H9 (cell line): ENCODE results near the gene EML3. TPM values are rescaled to one million over a fixed set of nuclear protein-coding genes. Genes with fewer than 3 reads are reported as not detected.
"Not testable (repeated sequence)": the region's sequence is repeated elsewhere in the genome, so short reads cannot be mapped to it uniquely, and the experiment has no call there.

Experiments used
- DNase-seq: peaks from one replicate; pipeline ENCODE4 v3.0.0-alpha.2; 2017
- H2AFZ ChIP-seq: one replicate; pipeline ENCODE4 v1.6.1; 2013; ENCODE audit warnings: mild to moderate bottlenecking, low read length, control low read depth, moderate library complexity
- H2AK5ac ChIP-seq: 2 replicates; pipeline ENCODE4 v1.6.1; 2013; ENCODE audit warnings: low read length, control low read depth, mixed read lengths; ENCODE audit not compliant: insufficient read length
- H2BK120ac ChIP-seq: one replicate; pipeline ENCODE4 v1.6.1; 2013; ENCODE audit warnings: low read depth, mild to moderate bottlenecking, low read length, control low read depth, inconsistent platforms; ENCODE audit not compliant: poor library complexity, severe bottlenecking
- H2BK12ac ChIP-seq: 2 replicates; pipeline ENCODE4 v1.6.1; 2013; ENCODE audit warnings: low read length, control low read depth, mixed read lengths, low read depth; ENCODE audit not compliant: insufficient read length
- H2BK15ac ChIP-seq: 2 replicates; pipeline ENCODE4 v1.6.1; 2013; ENCODE audit warnings: low read depth, low read length, control low read depth
- H2BK20ac ChIP-seq: one replicate; pipeline ENCODE4 v1.6.1; 2013; ENCODE audit warnings: low read depth, mild to moderate bottlenecking, low read length, control low read depth, inconsistent platforms; ENCODE audit not compliant: poor library complexity, severe bottlenecking
- H2BK5ac ChIP-seq: 2 replicates; pipeline ENCODE4 v1.6.1; 2013; ENCODE audit warnings: low read length, control low read depth, mixed read lengths; ENCODE audit not compliant: insufficient read length
- H3K14ac ChIP-seq: 2 replicates; pipeline ENCODE4 v1.6.1; 2013; ENCODE audit warnings: low read length, control low read depth; ENCODE audit not compliant: insufficient read depth
- H3K18ac ChIP-seq: 2 replicates; pipeline ENCODE4 v1.6.1; 2013; ENCODE audit warnings: low read depth, mild to moderate bottlenecking, mixed read lengths, low read length, control low read depth; ENCODE audit not compliant: insufficient read length
- H3K23ac ChIP-seq: 2 replicates; pipeline ENCODE4 v1.6.1; 2013; ENCODE audit warnings: low read length, control low read depth, mixed read lengths, low read depth; ENCODE audit not compliant: insufficient read length
- H3K23me2 ChIP-seq: 2 replicates; pipeline ENCODE4 v1.6.1; 2013; ENCODE audit warnings: low read depth, mild to moderate bottlenecking, mixed read lengths, low read length, control low read depth; ENCODE audit not compliant: insufficient read length, poor library complexity, severe bottlenecking
- H3K27ac ChIP-seq: 2 replicates; pipeline ENCODE4 v1.5.1; 2013; ENCODE audit warnings: low read length, control low read depth, mixed read lengths, low read depth; ENCODE audit not compliant: insufficient read length
- H3K27me3 ChIP-seq: 2 replicates; pipeline ENCODE4 v1.6.1; 2013; ENCODE audit warnings: low read length, control low read depth, inconsistent platforms; ENCODE audit not compliant: insufficient read depth
- H3K4ac ChIP-seq: 2 replicates; pipeline ENCODE4 v1.6.1; 2013; ENCODE audit warnings: low read depth, mild to moderate bottlenecking, control low read depth, inconsistent platforms, low read length, moderate library complexity
- H3K4me1 ChIP-seq: 2 replicates; pipeline ENCODE4 v1.6.1; 2013; ENCODE audit warnings: low read length, control low read depth, inconsistent platforms; ENCODE audit not compliant: insufficient read depth
- H3K4me2 ChIP-seq: 2 replicates; pipeline ENCODE4 v1.6.1; 2013; ENCODE audit warnings: low read length, control low read depth, mixed read lengths; ENCODE audit not compliant: insufficient read length, insufficient read depth
- H3K56ac ChIP-seq: 2 replicates; pipeline ENCODE4 v1.6.1; 2013; ENCODE audit warnings: low read depth, mild to moderate bottlenecking, mixed read lengths, low read length, control low read depth; ENCODE audit not compliant: insufficient read length
- H3K79me1 ChIP-seq: 2 replicates; pipeline ENCODE4 v1.6.1; 2013; ENCODE audit warnings: low read depth, mild to moderate bottlenecking, moderate library complexity, low read length, control low read depth, inconsistent platforms; ENCODE audit not compliant: insufficient read depth, poor library complexity, severe bottlenecking
- H3K79me2 ChIP-seq: 2 replicates; pipeline ENCODE4 v1.6.1; 2013; ENCODE audit warnings: low read length, control low read depth, inconsistent platforms; ENCODE audit not compliant: insufficient read depth
- H3K9ac ChIP-seq: 2 replicates; pipeline ENCODE4 v1.6.1; 2013; ENCODE audit warnings: low read length, control low read depth, mixed read lengths; ENCODE audit not compliant: insufficient read length; ENCODE audit errors: extremely low read depth
- H3K9me3 ChIP-seq: one replicate; pipeline ENCODE4 v1.6.1; 2013; ENCODE audit warnings: low read depth, low read length, inconsistent platforms; ENCODE audit not compliant: control insufficient read depth
- H3T11ph ChIP-seq: one replicate; pipeline ENCODE4 v1.6.1; 2013; ENCODE audit warnings: mild to moderate bottlenecking, low read length, control low read depth, inconsistent platforms
- H4K20me1 ChIP-seq: one replicate; pipeline ENCODE4 v1.6.1; 2013; ENCODE audit not compliant: control insufficient read depth, insufficient read length, insufficient read depth
- H4K5ac ChIP-seq: 2 replicates; pipeline ENCODE4 v1.6.1; 2013; ENCODE audit warnings: low read depth, mild to moderate bottlenecking, mixed read lengths, low read length, control low read depth; ENCODE audit not compliant: insufficient read length
- H4K8ac ChIP-seq: replicated peaks from 2 replicates; pipeline ENCODE4 v1.6.1; 2013; ENCODE audit warnings: low read length, control low read depth, mixed read lengths, low read depth; ENCODE audit not compliant: insufficient read length
- H4K91ac ChIP-seq: 2 replicates; pipeline ENCODE4 v1.6.1; 2013; ENCODE audit warnings: low read depth, mild to moderate bottlenecking, moderate library complexity, mixed read lengths, low read length, control low read depth; ENCODE audit not compliant: insufficient read length
- H3K27ac Mint-ChIP-seq, 3 experiments: 2 replicates in 2 of 3; 3 replicates in 1 of 3; pipeline ENCODE4 v1.8.0; 2020 to 2021; ENCODE audit warnings: mixed read lengths in 3 of 3, mild to moderate bottlenecking in 1 of 3, moderate library complexity in 1 of 3
- H3K27me3 Mint-ChIP-seq: 2 replicates; pipeline ENCODE4 v1.8.0; 2021; ENCODE audit warnings: low read depth, mild to moderate bottlenecking, moderate library complexity, mixed read lengths
- H3K36me3 Mint-ChIP-seq, 3 experiments: 2 replicates in 2 of 3; 3 replicates in 1 of 3; pipeline ENCODE4 v1.8.0; 2020 to 2021; ENCODE audit warnings: low read depth in 3 of 3, mixed read lengths in 3 of 3; ENCODE audit not compliant: insufficient read depth in 1 of 3
- H3K4me1 Mint-ChIP-seq, 2 experiments: 2 replicates each; pipeline ENCODE4 v1.8.0; 2020; ENCODE audit warnings: mixed read lengths in 2 of 2
- H3K4me3 Mint-ChIP-seq, 2 experiments: 2 replicates in 1 of 2; 3 replicates in 1 of 2; pipeline ENCODE4 v1.8.0; 2020 to 2021; ENCODE audit warnings: mild to moderate bottlenecking in 2 of 2, mixed read lengths in 2 of 2, moderate library complexity in 1 of 2
- H3K9me3 Mint-ChIP-seq, 2 experiments: 2 replicates in 1 of 2; 3 replicates in 1 of 2; pipeline ENCODE4 v1.8.0; 2020; ENCODE audit warnings: mild to moderate bottlenecking in 2 of 2, mixed read lengths in 2 of 2, moderate library complexity in 1 of 2
- CTCF ChIP-seq: fragments of 200-600 bp; sonication (generic); conservative IDR thresholded peaks from 3 replicates; pipeline ENCODE4 v1.8.0; 2021; ENCODE audit warnings: antibody characterized with exemption, mild to moderate bottlenecking
- WGBS: extraction: QIAGEN DNeasy Blood & Tissue Kit; methylation state at CpG from one replicate; pipeline ENCODE4 v1.1.7; 2013; ENCODE audit warnings: missing lambda C conversion rate, low lambda C conversion rate, mixed read lengths; ENCODE audit not compliant: insufficient read length; ENCODE audit errors: extremely low coverage; 5-methylcytosine and 5-hydroxymethylcytosine counted together
- total RNA-seq: library from RNA; stranded (reverse); gene quantifications from 2 replicates; pipeline ENCODE4 v1.2.1, GENCODE V29; 2021

EML3 gene
- total RNA-seq, 1 experiment from 2014 or later = 35.3 TPM

GRCh38 chr11:62572431-62572830, 40.1 kb downstream of the EML3 start:
- Histone ChIP-seq H4K8ac (no peak overlapping the region), H3K79me2 (peaks cover 12% of the 10 kb centered on the region; the same call in 1 of the 2 replicates), H2BK20ac (no peak overlapping the region), H3K18ac (no peak overlapping the region), H3K4me1 (no peaks in the 10 kb centered on the region), H4K20me1 (no peaks in the 10 kb centered on the region), H2BK15ac (no peak overlapping the region), H2BK12ac (no peak overlapping the region), H2BK5ac (no peak overlapping the region), H3K9ac (peak overlapping the region; percentile 92), H3K79me1 (peaks cover 8% of the 10 kb centered on the region), H3K27ac (no peak overlapping the region), H3K4ac (no peak overlapping the region), H3T11ph (no peak overlapping the region), H3K14ac (no peak overlapping the region), H3K27me3 (no peaks in the 10 kb centered on the region), H2AK5ac (no peak overlapping the region), H3K56ac (no peak overlapping the region), H4K91ac (no peak overlapping the region), H3K23ac (no peak overlapping the region), H3K23me2 (peaks cover 13% of the 10 kb centered on the region), H3K4me2 (peak overlapping the region; percentile 88), H2BK120ac (no peak overlapping the region), H2AFZ (no peak overlapping the region), H4K5ac (no peak overlapping the region), H3K9me3 (no peaks in the 10 kb centered on the region)
- no peak for DNase-seq
- no peaks in the 10 kb centered on the region for H3K27me3 Mint-ChIP-seq
- no CpG with 5 or more reads among the region's 12 CpGs for WGBS
- H3K4me1 Mint-ChIP-seq = peaks cover 38 to 39% of the 10 kb centered on the region in 2 experiments
- H3K36me3 Mint-ChIP-seq = peaks cover 51 to 79% (median 74%) of the 10 kb centered on the region in 3 experiments
- H3K27ac Mint-ChIP-seq = peak overlapping the region; percentile 95 to 99 (median 99); a peak in 6 of 7 replicates
- TF ChIP-seq CTCF = no peak
- peak overlapping the region; percentile 99 to 100 for H3K4me3 Mint-ChIP-seq
- no peaks in the 10 kb centered on the region for H3K9me3 Mint-ChIP-seq

GRCh38 chr11:62571493-62571892, 41.1 kb downstream of the EML3 start:
- H3K27ac ChIP-seq, H3K4me2 ChIP-seq, H3K4ac ChIP-seq, H3K9me3 Mint-ChIP-seq, H2BK5ac ChIP-seq, H3K79me1 ChIP-seq, H3K23ac ChIP-seq, H4K5ac ChIP-seq, H4K91ac ChIP-seq, DNase-seq, H3K18ac ChIP-seq, H2AFZ ChIP-seq, H3T11ph ChIP-seq, H3K14ac ChIP-seq, H4K8ac ChIP-seq, H2BK20ac ChIP-seq, H2AK5ac ChIP-seq, H2BK120ac ChIP-seq, H4K20me1 ChIP-seq, H3K27me3 Mint-ChIP-seq, H3K4me1 ChIP-seq, H2BK12ac ChIP-seq, H3K27me3 ChIP-seq, H3K56ac ChIP-seq, H3K9me3 ChIP-seq, H2BK15ac ChIP-seq, H3K9ac ChIP-seq: not testable (repeated sequence)
- Mint-ChIP-seq H3K4me3 (peak overlapping the region; percentile 99 to 100), H3K4me1 (peaks cover 39 to 44% of the 10 kb centered on the region in 2 experiments), H3K27ac (peak overlapping the region; percentile 68 to 85 (median 78); a peak in 6 of 7 replicates), H3K36me3 (peaks cover 59 to 79% (median 74%) of the 10 kb centered on the region in 3 experiments)
- no CpG with 5 or more reads among the region's 5 CpGs for WGBS
- Histone ChIP-seq H3K23me2 (peaks cover 13% of the 10 kb centered on the region), H3K79me2 (peaks cover 12% of the 10 kb centered on the region; the same call in 1 of the 2 replicates)
